GM12891 (cell line): ENCODE measurements around the gene ARHGEF28.

ENCODE experiments used
- PAX5 ChIP-seq: IDR thresholded peaks from 2 replicates; pipeline ENCODE4 v1.6.1; 2011; ENCODE audit warnings: low read length, moderate library complexity, mild to moderate bottlenecking; ENCODE audit not compliant: insufficient read depth, severe bottlenecking
- POLR2A ChIP-seq: IDR thresholded peaks from 2 replicates; pipeline ENCODE4 v1.6.1; 2011; ENCODE audit warnings: low read depth, low read length, control low read depth
- POLR2AphosphoS5 ChIP-seq: IDR thresholded peaks from 2 replicates; pipeline ENCODE4 v1.6.1; 2011; ENCODE audit warnings: low read depth, low read length, control low read depth
- POU2F2 ChIP-seq: IDR thresholded peaks from 2 replicates; pipeline ENCODE4 v1.6.1; 2011; ENCODE audit warnings: low read depth, mild to moderate bottlenecking, control low read depth, low read length, moderate library complexity
- SPI1 ChIP-seq: IDR thresholded peaks from 2 replicates; pipeline ENCODE4 v1.6.1; 2011; ENCODE audit warnings: low read depth, low read length, control low read depth
- TAF1 ChIP-seq: IDR thresholded peaks from 2 replicates; pipeline ENCODE4 v1.6.1; 2011; ENCODE audit warnings: low read depth, low read length, control low read depth

GRCh38 chr5:73857446-73857845 is 231.4 kb downstream of the ARHGEF28 start:
- TF ChIP-seq POLR2A: no peak
- no peak for TF ChIP-seq TAF1
- no peak for TF ChIP-seq POLR2AphosphoS5
- no peak for TF ChIP-seq POU2F2
- no peak for TF ChIP-seq SPI1
- TF ChIP-seq PAX5: no peak
